Heart left ventricle (tissue), 13 donors: ENCODE data around the gene LGALS7B.

Source experiments
- POLR2A ChIP-seq, 2 donors: fragments of 450-650 bp; IDR thresholded peaks; one replicate each; pipeline ENCODE4 v1.6.1; 2017; ENCODE audit warnings: antibody characterized with exemption in 2 of 2, mild to moderate bottlenecking in 2 of 2, moderate library complexity in 2 of 2
- TF ChIP-seq, protein P1 (sequence below), 12 donors: fragments of 200-600 bp; sonication (generic) in 4 of 12; IDR thresholded peaks; one replicate each; pipeline versions ENCODE4 v1.5.0 to v1.8.0; 2018 to 2022; ENCODE audit warnings: antibody characterized with exemption in 12 of 12, mild to moderate bottlenecking in 5 of 12
- donor health status: ischemic (EF 13 %, LVEDD 7.1; RV severe dilation, severe dysfunction).
- donor health status: DM: no; HTN: yes; CAD: no.
- donor health status: DM: no; HTN: no; CAD: no.
- donor health status: ischemic (EF 25% LVEDD 6.9; RV normal size, moderate dysfunction).
- donor health status: ischemic (EF 25% LVEDD 5.7; RV mildly dilated, moderate dysfunction).
- donor health status: ischemic (EF 35%, LVEDD 5.7; RV mildly dilated, moderate dysfunction).
- donor health status: nonischemic (EF 11% LVEDD 7.7; RV severe dilation, severe dysfunction).
- donor health status: DM: yes; HTN: yes; CAD: no.
- donor health status: PGD.
- donor health status: ischemic (EF 29% LVEDD 5.4; RV normal size, mild dysfunction).
- donor health status: nonischemic (EF 23%, LVEDD 6.1; RV moderate dilation, normal function).

GRCh38 chr19:38836159-38836982 is 47.4 kb downstream of the LGALS7B start:
- TF ChIP-seq, protein P1, sequence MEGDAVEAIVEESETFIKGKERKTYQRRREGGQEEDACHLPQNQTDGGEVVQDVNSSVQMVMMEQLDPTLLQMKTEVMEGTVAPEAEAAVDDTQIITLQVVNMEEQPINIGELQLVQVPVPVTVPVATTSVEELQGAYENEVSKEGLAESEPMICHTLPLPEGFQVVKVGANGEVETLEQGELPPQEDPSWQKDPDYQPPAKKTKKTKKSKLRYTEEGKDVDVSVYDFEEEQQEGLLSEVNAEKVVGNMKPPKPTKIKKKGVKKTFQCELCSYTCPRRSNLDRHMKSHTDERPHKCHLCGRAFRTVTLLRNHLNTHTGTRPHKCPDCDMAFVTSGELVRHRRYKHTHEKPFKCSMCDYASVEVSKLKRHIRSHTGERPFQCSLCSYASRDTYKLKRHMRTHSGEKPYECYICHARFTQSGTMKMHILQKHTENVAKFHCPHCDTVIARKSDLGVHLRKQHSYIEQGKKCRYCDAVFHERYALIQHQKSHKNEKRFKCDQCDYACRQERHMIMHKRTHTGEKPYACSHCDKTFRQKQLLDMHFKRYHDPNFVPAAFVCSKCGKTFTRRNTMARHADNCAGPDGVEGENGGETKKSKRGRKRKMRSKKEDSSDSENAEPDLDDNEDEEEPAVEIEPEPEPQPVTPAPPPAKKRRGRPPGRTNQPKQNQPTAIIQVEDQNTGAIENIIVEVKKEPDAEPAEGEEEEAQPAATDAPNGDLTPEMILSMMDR (IDR thresholded peaks at IDR 0.05): no peak
- TF ChIP-seq POLR2A (IDR thresholded peaks at IDR 0.05): no peak
